COLO829 (cell line): ENCODE results near the gene FZD7.

ENCODE experiments used
- DNase-seq: peaks from one replicate; pipeline ENCODE4 v3.0.0; 2012; ENCODE audit warnings: low spot score

Gene FZD7

DNA sequence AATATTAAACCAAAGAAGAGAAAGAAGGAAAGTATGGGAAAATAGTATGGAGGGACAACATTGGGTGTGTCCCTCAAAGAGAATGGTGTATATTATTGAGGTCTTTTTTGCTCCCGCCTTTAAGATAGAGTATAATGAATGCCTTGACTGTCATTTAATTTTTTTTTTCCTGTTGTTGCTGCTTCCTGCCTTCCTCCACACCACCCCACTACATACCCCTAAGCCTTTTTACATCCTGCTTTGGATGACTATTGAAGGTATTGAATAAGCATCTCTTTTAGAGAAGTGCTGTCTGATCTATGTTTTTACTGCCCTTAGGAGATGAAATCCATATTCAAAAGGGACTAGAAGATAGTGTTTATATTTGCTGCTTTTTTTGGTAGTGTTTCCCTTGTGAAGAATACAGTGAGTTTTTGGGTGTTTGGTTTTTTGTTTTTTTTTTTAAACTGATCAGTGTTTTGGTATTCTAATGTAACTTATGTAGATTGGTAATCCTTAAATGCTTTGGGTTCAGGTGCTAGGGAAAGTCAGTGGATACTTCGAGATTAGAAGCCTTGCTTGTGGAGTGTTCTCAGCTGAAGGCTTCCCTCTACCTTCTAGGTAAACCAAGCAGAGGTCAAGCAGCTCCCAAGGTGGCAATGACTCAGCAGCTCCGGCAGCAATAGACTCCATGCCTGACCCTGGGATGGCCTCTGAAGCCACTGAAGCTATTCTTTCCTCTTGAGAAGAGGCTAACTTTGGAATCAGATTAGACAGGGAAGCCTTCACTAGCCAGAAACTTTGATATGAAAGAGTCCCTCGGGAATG lies 5.0 kb downstream of the FZD7 start:
- peak; percentile 65 for DNase-seq

GRCh38 chr2:202039278-202040078 lies 5.8 kb downstream of the FZD7 start:
- no peak for DNase-seq

DNA sequence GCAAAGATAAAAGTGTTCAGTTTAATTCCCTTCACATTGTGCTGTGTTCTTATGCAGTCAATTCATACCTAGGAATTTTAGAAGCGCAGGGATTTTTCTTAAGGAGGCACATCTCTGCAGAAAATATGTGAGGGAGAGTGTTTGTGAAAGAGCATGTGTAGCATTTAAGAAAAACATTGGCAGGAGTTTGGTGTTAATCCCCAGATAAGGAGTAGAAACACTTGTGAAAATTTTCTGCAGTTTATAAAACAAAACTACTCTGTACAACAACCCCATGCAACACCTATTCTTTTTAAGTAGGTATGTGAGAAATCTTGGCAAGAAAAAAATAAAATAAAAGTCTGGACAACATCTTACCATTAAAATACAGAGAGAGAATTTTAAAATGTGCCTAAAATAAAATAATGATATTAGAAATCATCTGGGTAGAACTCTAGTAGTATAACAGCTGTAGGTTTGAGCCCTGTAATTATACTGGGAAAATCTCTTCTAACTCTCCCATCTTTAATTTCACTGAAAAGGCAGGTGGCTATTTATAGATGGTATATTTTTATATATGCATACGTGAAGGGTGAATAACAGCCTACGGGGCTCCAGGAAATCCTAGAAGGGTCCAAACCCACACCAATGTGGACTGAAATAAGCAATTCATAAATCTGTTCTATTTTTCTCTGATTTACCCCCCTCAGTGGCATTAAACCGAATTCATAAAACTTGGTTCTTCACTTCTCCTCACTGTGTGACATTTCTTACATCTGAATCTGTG lies 6.6 kb downstream of the FZD7 start:
- no peak for DNase-seq

GRCh38 chr2:202042444-202042843 lies 8.8 kb downstream of the FZD7 start:
- DNase-seq = no peak

- no peak for DNase-seq
Observed at GRCh38 chr2:202043475-202043874, 9.8 kb downstream of the FZD7 start.

DNA sequence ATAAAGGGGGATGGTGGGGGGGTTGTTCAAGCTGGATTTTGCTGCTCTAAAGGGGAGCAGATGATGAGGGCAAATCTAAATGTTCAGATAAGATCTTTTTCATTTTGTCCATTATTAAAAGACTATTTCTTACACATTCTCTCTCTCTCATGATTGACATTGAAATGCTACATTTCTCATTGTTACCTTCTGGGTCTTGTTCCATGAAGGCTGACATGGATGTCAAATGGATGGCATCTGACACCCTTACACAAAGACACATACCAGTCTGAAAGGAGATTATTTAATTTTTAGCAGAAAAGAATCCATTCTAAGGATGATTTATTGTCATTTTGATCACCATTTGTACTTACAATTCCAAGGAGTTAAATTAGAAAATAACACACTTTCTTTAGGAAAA lies 11.1 kb downstream of the FZD7 start:
- DNase-seq = no peak

DNA sequence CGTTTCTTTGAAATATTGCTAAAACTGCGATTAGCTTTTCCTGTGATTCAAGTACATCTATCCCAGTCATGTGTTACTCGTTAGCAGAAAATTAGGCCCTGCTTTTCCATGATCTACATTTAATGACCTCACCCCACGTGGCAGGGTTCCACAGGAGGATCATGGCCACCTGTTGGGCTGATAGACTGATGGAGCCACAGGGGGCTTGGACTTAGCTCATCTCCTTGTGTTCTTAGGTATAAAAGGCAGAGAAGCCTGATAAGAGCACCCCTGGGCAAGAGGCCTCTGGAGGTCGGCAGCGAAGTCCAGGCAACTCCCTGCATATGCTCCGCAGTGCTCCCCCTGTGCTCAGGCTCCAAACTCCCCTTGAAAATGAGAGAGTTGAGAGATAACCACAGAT lies 12.9 kb downstream of the FZD7 start:
- DNase-seq = no peak

- DNase-seq = no peak
Observed at GRCh38 chr2:202049092-202049728, 15.6 kb downstream of the FZD7 start.

DNA sequence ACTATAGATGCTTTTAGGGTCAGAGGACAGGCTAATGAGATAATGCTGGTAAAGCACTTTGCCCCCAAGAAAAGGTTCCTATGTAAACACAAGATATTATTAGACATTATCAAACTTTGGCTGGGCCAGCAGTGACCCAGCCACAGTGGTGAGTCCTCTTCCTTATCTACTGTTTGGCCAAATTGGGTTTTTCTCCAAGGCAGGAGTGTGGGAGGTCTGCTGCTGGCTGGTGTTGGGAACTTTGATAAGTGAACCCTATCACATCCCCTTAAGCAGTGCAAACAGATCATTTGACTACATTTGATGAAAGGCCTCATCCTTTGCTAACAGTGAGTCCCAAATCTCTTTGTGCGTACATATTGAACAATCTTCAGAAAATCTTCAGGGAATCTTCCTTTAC lies 16.2 kb downstream of the FZD7 start:
- no peak for DNase-seq

DNA sequence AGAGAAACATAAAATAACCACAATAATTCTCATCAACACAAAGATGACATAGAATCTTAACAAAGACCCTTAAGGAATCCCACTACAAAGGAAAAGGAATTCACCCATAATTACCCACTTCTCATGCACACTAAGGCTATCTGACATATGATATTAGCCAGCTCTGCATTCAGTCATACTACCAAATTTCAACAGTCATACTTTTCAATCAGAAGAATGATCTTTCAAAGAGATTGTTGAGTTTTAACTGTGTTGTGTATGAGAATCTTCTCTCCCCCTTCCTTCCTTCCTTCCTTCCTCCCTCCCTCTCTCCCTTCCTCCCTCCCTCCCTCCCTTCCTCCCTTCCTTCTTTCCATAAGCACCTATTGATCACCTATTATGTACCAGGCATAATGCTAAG lies 17.0 kb downstream of the FZD7 start:
- DNase-seq = no peak

- DNase-seq = no peak
Observed at GRCh38 chr2:202051499-202052161, 18.0 kb downstream of the FZD7 start.

DNA sequence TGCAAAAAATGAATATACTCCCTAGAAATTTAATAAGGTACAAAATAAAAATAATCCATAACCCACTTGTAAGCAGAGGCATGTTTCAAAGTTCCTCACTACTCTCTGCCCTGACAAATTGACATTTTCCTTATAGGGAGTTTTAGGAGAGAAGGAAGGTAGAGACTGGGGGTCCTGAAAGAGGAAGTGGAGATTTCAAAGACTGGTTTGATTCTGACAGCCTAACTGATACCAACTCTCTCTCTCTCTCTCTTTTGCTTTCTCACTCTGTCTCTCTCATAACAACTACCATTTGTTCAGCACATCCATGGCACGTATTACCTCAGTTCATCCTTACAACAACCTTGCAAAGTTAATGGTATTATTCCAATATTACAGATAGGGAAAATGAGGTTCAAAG lies 18.6 kb downstream of the FZD7 start:
- DNase-seq = no peak

GRCh38 chr2:202054679-202055078 lies 21.0 kb downstream of the FZD7 start:
- no peak for DNase-seq

DNA sequence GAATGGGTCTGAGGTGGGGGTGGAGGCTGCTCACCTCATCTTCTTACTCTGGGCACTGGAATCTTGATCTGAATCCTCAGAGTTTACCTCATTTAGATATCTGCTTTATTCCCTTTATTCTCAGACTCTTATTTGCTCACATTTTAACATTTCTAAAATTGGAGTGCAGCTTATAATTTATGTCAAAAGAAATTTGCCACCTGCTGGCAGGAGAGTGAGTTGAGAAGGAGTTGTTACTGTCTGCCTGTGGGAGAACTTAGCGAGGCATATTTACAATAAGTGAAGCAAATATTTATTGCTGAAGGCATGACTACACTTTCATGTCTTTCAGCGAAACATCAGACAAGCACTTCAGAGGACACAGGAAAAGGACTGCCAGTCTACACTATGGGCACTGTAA lies 23.0 kb downstream of the FZD7 start:
- no peak for DNase-seq

DNA sequence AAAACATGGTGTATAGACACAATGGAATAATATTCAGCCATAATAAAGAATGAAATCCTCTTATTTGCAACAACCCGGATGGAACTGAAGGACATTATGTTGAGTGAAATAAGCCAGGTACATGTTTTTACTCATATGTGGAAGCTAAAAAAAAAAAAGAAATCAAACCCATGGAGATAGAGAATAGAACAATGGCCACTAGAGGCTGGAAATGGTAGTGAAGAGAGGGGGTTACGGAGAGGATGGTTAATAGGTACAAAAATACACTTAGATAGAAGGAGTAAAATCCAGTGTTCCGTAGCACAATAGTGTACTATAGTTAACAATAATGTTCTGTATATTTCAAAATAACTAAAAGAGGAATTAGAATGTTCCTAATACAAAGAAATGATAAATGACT lies 26.6 kb downstream of the FZD7 start:
- DNase-seq = no peak

DNA sequence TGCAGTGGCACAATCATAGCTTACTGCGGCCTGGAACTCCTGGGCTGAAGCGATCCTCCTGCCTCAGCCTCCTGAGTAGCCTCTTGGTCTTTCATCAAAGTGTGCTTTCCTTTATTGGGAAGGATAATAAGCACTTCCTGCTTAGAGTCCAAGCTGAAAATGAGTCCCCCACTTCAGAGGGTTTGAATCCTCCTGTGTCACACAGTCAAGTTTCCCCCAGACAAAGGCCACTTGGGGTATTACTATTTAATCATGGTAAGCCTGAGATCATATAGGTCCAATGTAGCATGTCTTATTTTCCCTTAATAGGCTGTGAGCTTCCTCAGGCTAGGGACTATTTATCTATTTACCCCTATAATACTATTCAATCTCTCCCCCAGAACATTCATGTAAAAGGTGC lies 28.0 kb downstream of the FZD7 start:
- DNase-seq = no peak

DNA sequence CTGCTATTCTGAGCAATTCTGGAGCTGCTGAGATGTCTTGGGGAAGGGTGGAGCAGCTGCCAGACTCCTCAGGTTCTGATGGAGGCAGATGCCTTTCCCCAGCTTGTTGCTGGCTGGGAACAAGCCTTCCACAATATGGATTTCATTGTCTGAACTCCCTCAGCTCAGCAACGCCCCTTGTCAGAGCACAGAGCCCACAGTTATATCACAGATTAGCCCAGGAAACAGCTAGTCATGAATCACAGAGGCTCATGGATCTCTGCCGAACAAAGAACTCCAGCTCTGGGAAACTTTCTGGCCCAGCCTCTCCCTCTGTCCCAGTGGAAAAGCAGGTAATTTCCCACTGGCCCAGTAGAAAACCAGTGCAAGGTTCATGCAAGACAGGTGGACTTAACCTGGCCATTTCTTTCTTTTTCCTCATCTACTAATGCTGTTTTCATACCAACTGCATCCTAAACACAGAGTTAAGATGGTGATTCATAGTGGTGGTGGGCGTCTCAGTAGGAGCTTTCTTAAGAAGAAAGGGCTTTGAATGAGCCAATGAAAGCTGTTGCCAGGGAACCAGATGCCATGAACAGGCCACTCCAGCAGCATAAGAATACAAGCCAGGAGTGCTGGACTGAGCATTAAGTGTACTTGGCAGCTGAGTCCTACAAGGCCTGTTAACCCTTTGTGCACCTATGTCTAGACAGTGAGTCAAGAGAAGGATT lies 30.7 kb downstream of the FZD7 start:
- peak; percentile 75 for DNase-seq

DNA sequence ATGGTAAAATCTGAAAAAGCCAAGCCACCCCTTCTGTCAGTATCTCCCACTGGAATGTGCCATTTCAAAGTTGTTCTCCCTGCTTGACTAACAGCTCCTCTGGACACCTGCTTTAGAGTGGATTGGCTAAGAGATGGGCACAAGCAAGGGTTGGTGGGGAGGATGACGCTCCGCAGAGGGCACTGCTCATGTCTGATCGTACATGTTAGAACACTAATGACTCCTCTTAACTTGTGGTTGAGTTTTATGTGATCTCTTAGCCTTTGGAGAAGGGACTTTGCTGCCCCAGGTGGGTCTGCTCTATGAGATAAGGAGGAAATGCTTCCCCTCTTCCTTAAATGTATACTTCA lies 31.2 kb downstream of the FZD7 start:
- DNase-seq = no peak

- DNase-seq = no peak
Observed at GRCh38 chr2:202065876-202066275, 32.2 kb downstream of the FZD7 start.

DNA sequence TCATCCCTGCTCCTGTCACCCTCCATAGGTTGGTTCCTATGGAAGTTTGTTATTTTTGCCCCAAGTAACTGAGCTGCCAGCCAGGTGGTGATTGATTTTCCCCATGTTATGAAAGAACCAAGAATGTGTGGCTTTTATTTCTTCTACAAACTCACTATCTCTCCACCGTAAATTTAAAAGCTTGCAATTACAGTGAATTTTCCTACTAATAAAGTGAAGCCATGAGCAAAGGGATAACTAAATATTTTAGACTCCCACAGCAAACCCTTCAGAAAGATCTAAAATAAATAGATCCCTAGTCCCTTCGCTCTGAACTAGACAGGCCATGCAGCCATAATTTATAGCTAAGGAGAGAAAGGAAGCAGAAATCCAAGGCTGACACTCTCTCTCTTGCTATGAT lies 33.2 kb downstream of the FZD7 start:
- DNase-seq = no peak

GRCh38 chr2:202067589-202067988 lies 33.9 kb downstream of the FZD7 start:
- no peak for DNase-seq
